Type B pancreatic cell (in vitro differentiated cells): ENCODE results near the gene PCCA. TPM values are rescaled to one million over a fixed set of nuclear protein-coding genes. Genes with fewer than 3 reads are reported as not detected.

Source experiments
- DNase-seq: peaks from one replicate; pipeline ENCODE4 v3.0.0; 2021; ENCODE audit warnings: mixed read lengths; ENCODE audit not compliant: unreplicated experiment; ENCODE audit errors: extremely low spot score
- H3K27ac Mint-ChIP-seq: 2 replicates; pipeline ENCODE4 v1.8.0; 2021; ENCODE audit warnings: mild to moderate bottlenecking, mixed read lengths
- H3K27me3 Mint-ChIP-seq: 2 replicates; pipeline ENCODE4 v1.8.0; 2021; ENCODE audit warnings: mixed read lengths
- H3K36me3 Mint-ChIP-seq: 2 replicates; pipeline ENCODE4 v1.8.0; 2021; ENCODE audit warnings: mixed read lengths
- H3K4me1 Mint-ChIP-seq: one replicate; pipeline ENCODE4 v1.8.0; 2021; ENCODE audit warnings: mixed read lengths; ENCODE audit not compliant: unreplicated experiment
- H3K4me3 Mint-ChIP-seq: 2 replicates; pipeline ENCODE4 v1.8.0; 2021; ENCODE audit warnings: mild to moderate bottlenecking, mixed read lengths
- H3K9me3 Mint-ChIP-seq: 2 replicates; pipeline ENCODE4 v1.8.0; 2021; ENCODE audit warnings: mixed read lengths
- CTCF ChIP-seq: fragments of 200-600 bp; sonication (generic); conservative IDR thresholded peaks from 2 replicates; pipeline ENCODE4 v1.5.0; 2021; ENCODE audit warnings: antibody characterized with exemption, mild to moderate bottlenecking
- total RNA-seq: library from RNA; stranded (reverse); gene quantifications from 2 replicates; pipeline ENCODE4 v1.2.1, GENCODE V29; 2021; ENCODE audit warnings: low replicate concordance

The PCCA gene
- total RNA-seq, 1 donor from 2014 or later = 46.8 TPM

DNA sequence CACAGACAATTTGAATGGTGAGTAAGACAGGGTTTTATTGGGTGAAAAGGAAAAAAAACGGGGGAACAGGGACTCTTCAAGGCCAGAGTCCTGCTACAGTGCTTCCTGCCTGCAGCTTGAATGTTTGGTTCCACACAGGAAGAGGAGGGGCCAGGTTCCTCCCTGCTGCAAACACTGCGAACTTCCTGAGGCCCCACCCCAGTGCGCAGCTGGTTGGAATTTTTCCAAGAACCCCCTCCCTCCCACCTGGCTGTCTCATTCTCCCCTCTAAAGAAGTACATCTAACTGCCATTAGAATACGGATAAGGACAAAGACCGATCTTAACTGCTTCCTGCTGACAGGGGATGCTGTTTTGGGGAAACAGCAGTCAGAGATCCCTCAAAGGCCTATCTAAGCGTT, 314.8 kb downstream of the PCCA start:
- H3K4me1 Mint-ChIP-seq = no peaks in the 10 kb centered on the region
- DNase-seq = no peak
- H3K27me3 Mint-ChIP-seq = no peaks in the 10 kb centered on the region
- H3K27ac Mint-ChIP-seq = no peak overlapping the region
- H3K36me3 Mint-ChIP-seq = peaks cover 50% of the 10 kb centered on the region
- H3K4me3 Mint-ChIP-seq = no peak overlapping the region
- TF ChIP-seq CTCF = no peak
- H3K9me3 Mint-ChIP-seq = peaks cover 19% of the 10 kb centered on the region

DNA sequence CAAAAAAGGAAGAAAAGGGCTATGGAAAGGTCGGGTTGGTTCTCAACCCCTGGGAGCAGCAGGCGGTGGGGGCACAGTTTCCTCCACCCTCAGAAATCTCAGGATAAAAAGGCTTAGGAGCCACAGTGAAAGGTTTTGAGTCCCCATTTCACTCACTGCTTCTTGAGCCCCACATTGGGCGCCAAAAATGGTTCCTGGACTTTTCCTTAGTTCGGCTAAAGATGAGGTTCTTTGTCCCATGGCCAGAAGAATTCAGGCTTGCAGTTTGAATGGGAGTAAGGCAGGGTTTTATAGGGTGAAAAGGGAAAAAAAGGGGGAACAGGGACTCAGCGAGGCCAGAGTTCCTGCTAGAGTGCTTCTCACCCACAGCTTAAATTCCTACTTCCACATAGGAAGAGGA, 320.2 kb downstream of the PCCA start:
- no peak overlapping the region for H3K27ac Mint-ChIP-seq
- DNase-seq = no peak
- H3K9me3 Mint-ChIP-seq = peaks cover 9% of the 10 kb centered on the region
- peaks cover 39% of the 10 kb centered on the region for H3K36me3 Mint-ChIP-seq
- no peak overlapping the region for H3K4me3 Mint-ChIP-seq
- H3K27me3 Mint-ChIP-seq = no peaks in the 10 kb centered on the region
- H3K4me1 Mint-ChIP-seq = no peaks in the 10 kb centered on the region
- no peak for TF ChIP-seq CTCF

GRCh38 chr13:100423375-100423774, 334.5 kb downstream of the PCCA start:
- no peak overlapping the region for H3K4me3 Mint-ChIP-seq
- no peak for TF ChIP-seq CTCF
- H3K4me1 Mint-ChIP-seq = peaks cover 9% of the 10 kb centered on the region

DNA sequence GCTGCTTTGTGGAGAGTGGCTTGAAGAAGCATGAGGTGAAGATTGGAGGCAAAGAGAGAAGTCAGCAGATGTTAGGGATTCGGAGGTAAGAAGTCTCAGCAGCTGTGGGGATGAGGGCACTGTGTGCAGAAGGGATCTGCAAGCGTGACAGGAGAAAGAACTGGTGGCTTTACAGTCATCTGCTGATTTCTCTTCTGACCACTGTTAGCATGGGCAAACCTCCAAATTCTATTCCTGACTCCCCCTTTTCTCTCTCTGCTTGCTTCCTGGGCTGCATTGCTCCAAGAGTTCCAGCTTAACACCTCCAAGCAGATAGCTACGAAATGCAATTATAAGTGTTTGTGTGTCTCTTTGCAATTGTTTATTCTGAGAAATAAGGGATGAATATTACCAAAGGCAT, 340.1 kb downstream of the PCCA start:
- Mint-ChIP-seq H3K4me1 (peaks cover 13% of the 10 kb centered on the region), H3K4me3 (no peak overlapping the region), H3K36me3 (peaks cover 51% of the 10 kb centered on the region), H3K9me3 (peaks cover 6% of the 10 kb centered on the region), H3K27ac (no peak overlapping the region), H3K27me3 (no peaks in the 10 kb centered on the region)
- no peak for TF ChIP-seq CTCF
- DNase-seq = no peak

More at GRCh38 chr13:100423375-100423774, 334.5 kb downstream of the PCCA start:
- Mint-ChIP-seq H3K27me3 (no peaks in the 10 kb centered on the region), H3K9me3 (no peaks in the 10 kb centered on the region), H3K27ac (no peak overlapping the region), H3K36me3 (peaks cover 30% of the 10 kb centered on the region)
- DNase-seq = no peak

DNA sequence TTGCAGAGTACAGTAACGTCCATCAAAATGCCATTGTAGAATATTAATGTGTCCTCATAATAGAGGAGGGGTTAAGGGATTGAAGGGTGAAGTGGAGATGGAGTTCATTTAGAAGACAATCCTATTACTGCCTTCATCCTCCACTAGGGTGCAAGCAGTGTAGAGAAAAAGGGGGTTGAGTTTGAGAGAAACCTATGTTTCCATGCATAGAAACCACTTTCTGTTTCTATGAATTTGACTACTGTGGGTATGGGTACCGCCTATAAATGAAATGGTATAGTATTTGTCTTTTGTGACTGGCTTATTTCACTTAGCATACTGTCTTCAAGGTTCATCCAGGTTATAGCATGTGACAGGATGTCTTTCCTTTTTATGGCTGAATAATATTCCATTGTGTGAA, 343.7 kb downstream of the PCCA start:
- Mint-ChIP-seq H3K9me3 (peaks cover 8% of the 10 kb centered on the region), H3K4me3 (no peak overlapping the region), H3K4me1 (peaks cover 12% of the 10 kb centered on the region), H3K27ac (no peak overlapping the region), H3K36me3 (peaks cover 44% of the 10 kb centered on the region), H3K27me3 (no peaks in the 10 kb centered on the region)
- no peak for TF ChIP-seq CTCF
- DNase-seq = no peak

- Mint-ChIP-seq H3K4me3 (peak overlapping the region; percentile 70), H3K36me3 (peaks cover 47% of the 10 kb centered on the region), H3K9me3 (peaks cover 8% of the 10 kb centered on the region), H3K27me3 (no peaks in the 10 kb centered on the region), H3K4me1 (peaks cover 12% of the 10 kb centered on the region), H3K27ac (peak overlapping the region; percentile 97)
- DNase-seq = no peak
- TF ChIP-seq CTCF = no peak
These were observed 344.6 kb downstream of the PCCA start for GRCh38 chr13:100433475-100433874.
